Trophoblast cell (in vitro differentiated cells and primary cell): Measurements from ENCODE around the gene XBP1.

Experiments used
- DNase-seq, 2 donors: peaks; one replicate each; pipeline ENCODE4 v3.0.0-alpha.2; 2016
- H2AFZ ChIP-seq: 2 replicates; pipeline ENCODE4 v1.6.1; 2013; ENCODE audit warnings: low read length, moderate library complexity, mild to moderate bottlenecking; ENCODE audit not compliant: insufficient read depth, poor library complexity
- H2AK5ac ChIP-seq: 2 replicates; pipeline ENCODE4 v1.6.1; 2013; ENCODE audit warnings: mild to moderate bottlenecking, low read length
- H2BK120ac ChIP-seq: 2 replicates; pipeline ENCODE4 v1.6.1; 2013; ENCODE audit warnings: low read length, mild to moderate bottlenecking, moderate library complexity; ENCODE audit not compliant: insufficient read depth, poor library complexity
- H2BK12ac ChIP-seq: 2 replicates; pipeline ENCODE4 v1.6.1; 2013; ENCODE audit warnings: mild to moderate bottlenecking, low read length, moderate library complexity
- H2BK5ac ChIP-seq: 2 replicates; pipeline ENCODE4 v1.6.1; 2013; ENCODE audit warnings: low read length, low read depth, moderate library complexity, mild to moderate bottlenecking; ENCODE audit not compliant: poor library complexity
- H3K14ac ChIP-seq: 2 replicates; pipeline ENCODE4 v1.6.1; 2013; ENCODE audit warnings: mild to moderate bottlenecking, low read length
- H3K18ac ChIP-seq: 2 replicates; pipeline ENCODE4 v1.6.1; 2013; ENCODE audit warnings: mild to moderate bottlenecking, low read length
- H3K23ac ChIP-seq: 2 replicates; pipeline ENCODE4 v1.6.1; 2013; ENCODE audit warnings: low read length
- H3K27ac ChIP-seq: 2 replicates; pipeline ENCODE4 v1.5.1; 2013; ENCODE audit warnings: low read depth, mild to moderate bottlenecking, inconsistent platforms, low read length, moderate library complexity
- H3K27me3 ChIP-seq: 2 replicates; pipeline ENCODE4 v1.6.1; 2013; ENCODE audit warnings: inconsistent platforms, mild to moderate bottlenecking, low read length, moderate library complexity; ENCODE audit not compliant: insufficient read depth
- H3K36me3 ChIP-seq, 2 experiments: 1 replicate in 1 of 2; 2 replicates in 1 of 2; pipeline ENCODE4 v1.6.1; 2013; ENCODE audit warnings: low read length in 2 of 2, mild to moderate bottlenecking in 2 of 2, moderate library complexity in 1 of 2; ENCODE audit not compliant: insufficient read depth in 2 of 2, control insufficient read depth in 1 of 2
- H3K4ac ChIP-seq: 2 replicates; pipeline ENCODE4 v1.6.1; 2013; ENCODE audit warnings: low read depth, mild to moderate bottlenecking, low read length, moderate library complexity
- H3K4me1 ChIP-seq, 2 experiments: 1 replicate in 1 of 2; 2 replicates in 1 of 2; pipeline ENCODE4 v1.6.1; 2013; ENCODE audit warnings: low read length in 2 of 2, mild to moderate bottlenecking in 2 of 2, moderate library complexity in 1 of 2; ENCODE audit not compliant: insufficient read depth in 2 of 2, control insufficient read depth in 1 of 2
- H3K4me2 ChIP-seq: 2 replicates; pipeline ENCODE4 v1.6.1; 2013; ENCODE audit warnings: inconsistent platforms, mild to moderate bottlenecking, low read length, moderate library complexity
- H3K4me3 ChIP-seq: 2 replicates; pipeline ENCODE4 v1.5.1; 2013; ENCODE audit warnings: mild to moderate bottlenecking, low read depth, low read length, inconsistent platforms
- H3K79me1 ChIP-seq: one replicate; pipeline ENCODE4 v1.6.1; 2013; ENCODE audit warnings: low read length
- H3K79me2 ChIP-seq: 2 replicates; pipeline ENCODE4 v1.6.1; 2013; ENCODE audit warnings: low read length, mild to moderate bottlenecking; ENCODE audit not compliant: control insufficient read depth, insufficient read depth, poor library complexity
- H3K9ac ChIP-seq: 2 replicates; pipeline ENCODE4 v1.6.1; 2013; ENCODE audit warnings: mild to moderate bottlenecking, low read length
- H3K9me3 ChIP-seq: 2 replicates; pipeline ENCODE4 v1.6.1; 2013; ENCODE audit warnings: low read depth, mild to moderate bottlenecking, control low read depth, inconsistent platforms, low read length; ENCODE audit not compliant: insufficient read depth
- H4K12ac ChIP-seq: 2 replicates; pipeline ENCODE4 v1.6.1; 2013; ENCODE audit warnings: low read depth, mild to moderate bottlenecking, low read length, moderate library complexity
- H4K8ac ChIP-seq: 2 replicates; pipeline ENCODE4 v1.6.1; 2013; ENCODE audit warnings: low read depth, mild to moderate bottlenecking, low read length, moderate library complexity
- H4K91ac ChIP-seq: one replicate; pipeline ENCODE4 v1.6.1; 2013; ENCODE audit warnings: low read depth, mild to moderate bottlenecking, low read length, moderate library complexity
- WGBS: extraction: QIAGEN DNeasy Blood & Tissue Kit; methylation state at CpG from one replicate; pipeline ENCODE4 v1.1.7; 2013; ENCODE audit warnings: missing lambda C conversion rate; ENCODE audit not compliant: insufficient read length, insufficient coverage; ENCODE audit errors: extremely low coverage; 5-methylcytosine and 5-hydroxymethylcytosine counted together

The XBP1 gene

DNA sequence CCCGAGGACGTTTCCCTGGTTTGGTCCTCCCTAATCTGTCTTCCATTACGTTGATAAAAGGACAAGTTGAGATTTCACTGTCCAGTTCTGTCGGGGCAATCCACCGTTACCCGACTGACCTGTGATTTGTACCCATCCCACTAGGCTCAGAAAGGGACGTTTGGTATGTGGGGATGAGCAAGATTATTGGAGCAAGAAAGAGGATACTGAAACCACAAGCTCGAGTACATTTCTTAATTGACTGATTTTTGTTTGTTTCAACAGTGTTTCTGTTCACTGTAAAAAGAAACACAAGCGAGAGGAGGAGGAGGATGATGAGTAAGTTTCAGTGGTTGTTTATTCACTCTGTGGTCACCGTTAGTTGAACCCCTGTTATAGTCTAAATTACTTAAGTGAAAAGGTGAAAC, 26.9 kb downstream of the XBP1 start:
- no peak for DNase-seq
- no peaks in the 10 kb centered on the region for H3K4me1 ChIP-seq
- H3K79me2 ChIP-seq: peaks cover 6% of the 10 kb centered on the region
- H2BK12ac ChIP-seq: no peak overlapping the region
- H2AK5ac ChIP-seq: no peak overlapping the region
- no peak overlapping the region for H2BK5ac ChIP-seq
- no CpG with 5 or more reads among the region's 10 CpGs for WGBS
- H3K4ac ChIP-seq: peak overlapping the region; percentile 60
- no peak overlapping the region for H4K8ac ChIP-seq
- H4K12ac ChIP-seq: no peak overlapping the region
- H3K27ac ChIP-seq: peak overlapping the region; percentile 96
- H3K79me1 ChIP-seq: peaks cover 6% of the 10 kb centered on the region
- H3K14ac ChIP-seq: no peak overlapping the region
- peak overlapping the region; percentile 94 for H3K4me3 ChIP-seq
- H3K23ac ChIP-seq: no peak overlapping the region
- peaks cover 16 to 17% of the 10 kb centered on the region in 2 experiments for H3K36me3 ChIP-seq
- no peaks in the 10 kb centered on the region for H3K27me3 ChIP-seq
- peak overlapping the region; percentile 14 for H3K9ac ChIP-seq
- H3K18ac ChIP-seq: no peak overlapping the region
- H2AFZ ChIP-seq: no peak overlapping the region
- H4K91ac ChIP-seq: no peak overlapping the region
- H3K4me2 ChIP-seq: peak overlapping the region; percentile 77
- no peak overlapping the region for H2BK120ac ChIP-seq
- no peaks in the 10 kb centered on the region for H3K9me3 ChIP-seq

DNA sequence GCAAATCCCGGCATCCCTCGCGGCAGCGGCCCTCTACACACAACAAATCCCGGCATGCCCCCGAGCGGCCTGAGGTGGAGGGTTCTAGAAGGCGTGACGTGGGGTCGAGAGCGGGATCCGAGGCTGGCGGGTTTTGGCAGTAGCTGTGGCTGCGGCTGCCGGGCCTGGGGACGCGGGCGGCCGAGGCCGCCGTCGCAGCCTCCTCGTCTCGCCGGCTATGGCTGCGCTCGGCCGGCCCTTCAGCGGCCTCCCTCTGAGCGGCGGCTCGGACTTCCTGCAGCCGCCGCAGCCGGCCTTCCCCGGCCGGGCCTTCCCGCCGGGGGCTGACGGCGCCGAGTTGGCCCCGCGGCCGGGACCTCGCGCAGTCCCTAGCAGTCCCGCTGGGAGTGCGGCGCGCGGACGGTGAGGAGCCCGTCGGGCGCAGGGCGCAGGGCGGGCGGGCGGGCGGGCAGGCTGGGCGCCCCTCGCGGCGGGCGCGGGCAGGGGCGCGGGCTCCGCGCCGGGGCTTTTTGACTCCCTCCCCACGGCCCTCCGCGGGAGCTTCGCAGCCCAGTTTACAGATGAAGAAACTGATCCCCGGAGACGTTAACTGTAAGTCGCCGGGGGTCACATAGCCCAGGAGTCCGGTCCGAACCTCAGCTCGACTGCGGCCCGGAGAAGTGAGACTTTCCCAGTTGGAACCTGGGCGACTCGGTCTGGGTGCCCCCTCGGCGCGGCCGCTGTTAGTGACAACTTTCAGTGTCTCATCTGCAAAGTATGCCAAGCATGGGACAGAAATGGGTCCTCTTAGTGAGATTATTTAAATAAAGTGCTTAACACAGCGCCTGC, 27.5 kb downstream of the XBP1 start, which contains the start of gene CCDC117:
CCDC117 (plus strand) TSS at position 63 of the 828 bp plus-strand sequence; CDS start at position 218, 155 bp downstream.
- H4K8ac ChIP-seq: peak within 1 kb of the TSS; percentile 96

DNA sequence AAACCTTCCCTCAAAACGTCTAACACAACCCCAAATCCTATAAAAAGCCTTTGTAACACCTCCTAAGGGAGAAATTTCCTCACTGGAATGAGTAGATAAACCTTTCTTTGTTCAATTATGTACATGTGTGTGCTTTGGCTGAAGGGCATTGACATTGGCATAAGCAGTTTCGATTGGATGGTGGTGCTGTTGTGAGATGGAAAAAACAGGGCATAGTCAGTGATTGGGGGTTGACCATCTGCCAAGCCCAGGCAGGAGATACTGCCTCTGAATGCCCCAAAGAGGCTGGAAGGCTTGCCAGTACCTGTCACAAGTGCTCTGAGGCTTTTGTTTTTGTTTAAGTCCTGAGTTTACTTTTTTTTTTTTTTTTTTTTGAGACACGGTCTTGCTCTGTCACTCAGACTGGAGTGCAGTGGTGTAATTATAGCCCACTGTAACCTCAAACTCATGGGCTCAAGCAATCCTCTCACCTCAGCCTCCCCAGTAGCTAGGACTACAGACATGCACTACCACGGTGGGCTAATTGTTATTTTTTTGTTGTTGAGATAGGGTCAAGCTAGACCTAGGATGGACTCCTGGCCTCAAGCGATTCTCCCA, 29.1 kb downstream of the XBP1 start:
- no peak overlapping the region for H3K14ac ChIP-seq
- no CpG with 5 or more reads among the region's 5 CpGs for WGBS
- peaks cover 6% of the 10 kb centered on the region for H3K79me1 ChIP-seq
- no peak overlapping the region for H3K27ac ChIP-seq
- no peak overlapping the region for H3K4ac ChIP-seq
- peaks cover 6% of the 10 kb centered on the region for H3K79me2 ChIP-seq
- H2BK120ac ChIP-seq: no peak overlapping the region
- no peak overlapping the region for H4K91ac ChIP-seq
- H4K12ac ChIP-seq: no peak overlapping the region
- H2AK5ac ChIP-seq: peak overlapping the region; percentile 59
- no peak overlapping the region for H4K8ac ChIP-seq
- no peaks in the 10 kb centered on the region for H3K27me3 ChIP-seq
- H3K4me1 ChIP-seq: no peaks in the 10 kb centered on the region
- no peak overlapping the region for H3K4me2 ChIP-seq
- H2AFZ ChIP-seq: no peak overlapping the region
- no peak overlapping the region for H3K4me3 ChIP-seq
- no peaks in the 10 kb centered on the region for H3K9me3 ChIP-seq
- peak overlapping the region; percentile 6 for H2BK12ac ChIP-seq
- H3K36me3 ChIP-seq: peaks cover 9 to 12% of the 10 kb centered on the region in 2 experiments
- H3K23ac ChIP-seq: no peak overlapping the region
- H2BK5ac ChIP-seq: no peak overlapping the region
- no peak overlapping the region for H3K18ac ChIP-seq
- no peak overlapping the region for H3K9ac ChIP-seq
- DNase-seq: no peak

More for the DNA sequence above, 27.5 kb downstream of the XBP1 start, which contains the start of gene CCDC117:
- Histone ChIP-seq H4K12ac (peak within 1 kb of the TSS; percentile 90), H3K9me3 (no peaks in the 10 kb centered on the region), H2BK120ac (peak within 1 kb of the TSS; percentile 84), H2AK5ac (peak within 1 kb of the TSS; percentile 59), H3K79me2 (peaks cover 6% of the 10 kb centered on the region), H3K23ac (no peak within 1 kb of the TSS), H3K4me1 (no peaks in the 10 kb centered on the region), H3K27me3 (no peaks in the 10 kb centered on the region), H2BK5ac (peak within 1 kb of the TSS; percentile 94), H3K4me2 (peak within 1 kb of the TSS; percentile 77), H3K27ac (peak within 1 kb of the TSS; percentile 96), H2BK12ac (peak within 1 kb of the TSS; percentile 58), H3K14ac (peak within 1 kb of the TSS; percentile 93), H2AFZ (peak within 1 kb of the TSS; percentile 93), H3K79me1 (peaks cover 6% of the 10 kb centered on the region), H3K4me3 (peak within 1 kb of the TSS; percentile 94), H3K36me3 (peaks cover 14 to 15% of the 10 kb centered on the region in 2 experiments), H4K91ac (peak within 1 kb of the TSS; percentile 94), H3K18ac (peak within 1 kb of the TSS; percentile 89), H3K4ac (peak within 1 kb of the TSS; percentile 77), H3K9ac (peak within 1 kb of the TSS; percentile 96)
- no CpG with 5 or more reads among the region's 92 CpGs for WGBS
- peak; percentile 92 to 95 for DNase-seq

DNA sequence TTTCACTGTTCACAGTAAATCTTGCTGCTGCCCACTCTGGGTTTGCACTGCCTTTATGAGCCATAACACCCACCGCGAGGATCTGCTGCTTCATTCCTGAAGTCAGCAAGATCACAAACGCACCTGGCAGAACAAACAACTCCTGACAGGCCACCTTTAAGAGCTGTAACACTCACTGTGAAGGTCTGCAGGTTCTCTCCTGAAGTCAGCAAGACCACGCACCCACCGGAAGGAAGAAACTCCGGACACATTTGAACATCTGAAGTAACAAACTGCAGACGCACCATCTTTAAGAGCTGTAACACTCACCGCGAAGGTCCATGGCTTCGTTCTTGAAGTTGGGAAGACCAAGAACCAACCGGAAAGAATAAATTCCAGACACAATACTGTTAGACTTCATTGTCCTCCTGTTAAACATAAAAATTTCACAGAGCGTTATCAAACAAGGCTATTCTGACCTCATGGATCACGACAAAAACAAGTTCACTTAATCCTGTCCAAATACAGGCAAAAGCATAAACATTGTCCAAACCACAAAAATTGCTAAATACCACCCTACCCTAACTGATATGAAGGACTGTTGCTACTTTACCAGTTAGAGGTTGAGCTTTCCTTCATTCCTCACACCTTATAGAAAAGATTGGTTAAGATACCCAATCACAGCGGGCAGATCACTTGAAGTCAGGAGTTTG, 30.8 kb downstream of the XBP1 start:
- Histone ChIP-seq H4K12ac (no peak overlapping the region), H2BK120ac (no peak overlapping the region), H3K27me3 (no peaks in the 10 kb centered on the region), H4K8ac (no peak overlapping the region), H4K91ac (no peak overlapping the region), H3K9ac (no peak overlapping the region), H3K9me3 (no peaks in the 10 kb centered on the region), H2BK12ac (no peak overlapping the region), H3K14ac (no peak overlapping the region), H2AK5ac (no peak overlapping the region), H3K4me2 (no peak overlapping the region), H3K79me2 (peaks cover 6% of the 10 kb centered on the region), H3K18ac (no peak overlapping the region), H3K4me3 (no peak overlapping the region), H3K4ac (no peak overlapping the region), H2BK5ac (no peak overlapping the region), H3K27ac (no peak overlapping the region), H3K79me1 (peaks cover 6% of the 10 kb centered on the region), H2AFZ (no peak overlapping the region), H3K36me3 (peaks cover 2 to 3% of the 10 kb centered on the region in 2 experiments), H3K4me1 (no peaks in the 10 kb centered on the region), H3K23ac (no peak overlapping the region)
- no CpG with 5 or more reads among the region's 14 CpGs for WGBS
- DNase-seq: no peak
